H1 (cell line): ENCODE measurements around the gene BNC2. TPM values are rescaled to one million over a fixed set of nuclear protein-coding genes. Genes with fewer than 3 reads are reported as not detected.
A peak's percentile ranks its signal among the peaks of the same experiment; 100 is the strongest.

ENCODE experiments used
- CTCF ChIA-PET: fragments of 300-600 bp; sonication (Branson Sonifier 250); formaldehyde crosslinking; loops from one replicate; lab custom pipeline; 2021; ENCODE audit not compliant: partially characterized antibody; lab: Charles Lee
- POLR2A ChIA-PET: fragments of 300-600 bp; sonication (Branson Sonifier 250); formaldehyde crosslinking; loops from one replicate; lab custom pipeline; 2021; ENCODE audit warnings: inconsistent platforms; ENCODE audit not compliant: partially characterized antibody; lab: Charles Lee
- DNase-seq, 2 experiments: peaks; one replicate each; pipeline versions ENCODE4 v3.0.0 to v3.0.0-alpha.2; 2010 to 2022; ENCODE audit warnings: low spot score in 2 of 2, low read depth in 1 of 2, mixed read lengths in 1 of 2
- FAIRE-seq: peaks from 2 replicates; lab custom pipeline; 2011; peaks lifted over from hg19 to GRCh38; lab: Jason Lieb, UNC
- H2AFZ ChIP-seq: 2 replicates; pipeline ENCODE4 v1.8.1; 2012; ENCODE audit warnings: low read length, inconsistent platforms
- H2AK5ac ChIP-seq: 2 replicates; pipeline ENCODE4 v1.6.1; 2013; ENCODE audit warnings: low read depth, low read length
- H2BK120ac ChIP-seq: replicated peaks from 2 replicates; pipeline ENCODE3; 2013; ENCODE audit warnings: low read depth, low read length, inconsistent platforms
- H2BK12ac ChIP-seq: 2 replicates; pipeline ENCODE4 v1.6.1; 2013; ENCODE audit warnings: low read depth, low read length
- H2BK15ac ChIP-seq: 2 replicates; pipeline ENCODE4 v1.6.1; 2013; ENCODE audit warnings: low read length
- H2BK20ac ChIP-seq: 2 replicates; pipeline ENCODE4 v1.6.1; 2013; ENCODE audit warnings: low read length
- H2BK5ac ChIP-seq: 2 replicates; pipeline ENCODE4 v1.6.1; 2013; ENCODE audit warnings: low read depth, low read length
- H3K14ac ChIP-seq: 2 replicates; pipeline ENCODE4 v1.6.1; 2013; ENCODE audit warnings: inconsistent platforms; ENCODE audit not compliant: insufficient read length
- H3K18ac ChIP-seq: 2 replicates; pipeline ENCODE4 v1.6.1; 2013; ENCODE audit warnings: low read length; ENCODE audit errors: extremely low read depth
- H3K23ac ChIP-seq: 2 replicates; pipeline ENCODE4 v1.6.1; 2013; ENCODE audit warnings: inconsistent platforms; ENCODE audit not compliant: insufficient read length
- H3K23me2 ChIP-seq: 2 replicates; pipeline ENCODE4 v1.6.1; 2013; ENCODE audit warnings: low read depth, low read length
- H3K27ac ChIP-seq: 2 replicates; pipeline ENCODE4 v1.6.1; 2011; ENCODE audit warnings: low read depth, low read length, inconsistent platforms
- H3K27me3 ChIP-seq, 4 experiments: replicated peaks in 1 of 4; 1 replicate in 1 of 4; 2 replicates in 3 of 4; pipeline versions ENCODE4 v1.6.1 to v1.8.1; 2011 to 2013; ENCODE audit warnings: low read length in 3 of 4, mild to moderate bottlenecking in 3 of 4, inconsistent platforms in 2 of 4, mixed read lengths in 2 of 4, moderate library complexity in 1 of 4; ENCODE audit not compliant: control insufficient read depth in 3 of 4, insufficient read depth in 3 of 4; ENCODE audit errors: extremely low read depth in 1 of 4
- H3K36me3 ChIP-seq, 4 experiments: 2 replicates each; pipeline versions ENCODE4 v1.6.1 to v1.8.1; 2011 to 2013; ENCODE audit warnings: mild to moderate bottlenecking in 4 of 4, low read length in 3 of 4, moderate library complexity in 2 of 4, control low read depth in 1 of 4, inconsistent platforms in 1 of 4; ENCODE audit not compliant: insufficient read depth in 4 of 4, control insufficient read depth in 2 of 4
- H3K4ac ChIP-seq: replicated peaks from 2 replicates; pipeline ENCODE3; 2013; ENCODE audit warnings: low read length, low read depth, mixed read lengths, inconsistent platforms; ENCODE audit not compliant: insufficient read length
- H3K4me1 ChIP-seq, 4 experiments: replicated peaks in 1 of 4; 1 replicate in 1 of 4; 2 replicates in 3 of 4; pipeline versions ENCODE4 v1.6.1 to v1.8.1; 2011 to 2013; ENCODE audit warnings: low read length in 3 of 4, inconsistent platforms in 2 of 4, mixed read lengths in 1 of 4; ENCODE audit not compliant: insufficient read depth in 4 of 4, control insufficient read depth in 3 of 4
- H3K4me2 ChIP-seq, 2 experiments: 2 replicates each; pipeline versions ENCODE4 v1.6.1 to v1.8.1; 2011 to 2013; ENCODE audit warnings: low read depth in 2 of 2, low read length in 2 of 2, control low read depth in 1 of 2, inconsistent platforms in 1 of 2, mild to moderate bottlenecking in 1 of 2; ENCODE audit not compliant: insufficient read depth in 1 of 2
- H3K4me3 ChIP-seq, 4 experiments: fragments of 200-600, 300-600 bp in 1 of 4; sonication (generic), shearing (Covaris generic), sonication (Bioruptor Twin) in 1 of 4; 2 replicates each; pipeline versions ENCODE4 v1.5.1 to v1.8.1; 2011 to 2016; ENCODE audit warnings: low read length in 4 of 4, low read depth in 3 of 4, control low read depth in 2 of 4, inconsistent platforms in 2 of 4, mild to moderate bottlenecking in 2 of 4, mixed read lengths in 1 of 4, moderate library complexity in 1 of 4; ENCODE audit not compliant: insufficient read depth in 2 of 4; ENCODE audit errors: extremely low read depth in 1 of 4
- H3K56ac ChIP-seq: replicated peaks from 2 replicates; pipeline ENCODE3; 2013; ENCODE audit warnings: low read depth, mild to moderate bottlenecking, mixed read lengths, low read length, inconsistent platforms; ENCODE audit not compliant: insufficient read length
- H3K79me1 ChIP-seq: 2 replicates; pipeline ENCODE4 v1.6.1; 2013; ENCODE audit warnings: low read depth, low read length, control low read depth
- H3K79me2 ChIP-seq, 2 experiments: 2 replicates each; pipeline versions ENCODE4 v1.6.1 to v1.8.1; 2012 to 2013; ENCODE audit warnings: low read length in 2 of 2, mild to moderate bottlenecking in 2 of 2, inconsistent platforms in 1 of 2; ENCODE audit not compliant: insufficient read depth in 2 of 2, control insufficient read depth in 1 of 2
- H3K9ac ChIP-seq, 4 experiments: replicated peaks in 1 of 4; 1 replicate in 1 of 4; 2 replicates in 3 of 4; pipeline versions ENCODE4 v1.6.1 to v1.8.1; 2011 to 2013; ENCODE audit warnings: low read depth in 3 of 4, low read length in 3 of 4, control low read depth in 2 of 4, mild to moderate bottlenecking in 2 of 4, moderate library complexity in 2 of 4, inconsistent platforms in 1 of 4; ENCODE audit errors: extremely low read depth in 1 of 4
- H3K9me3 ChIP-seq, 2 experiments: 2 replicates each; pipeline versions ENCODE4 v1.6.1 to v1.8.1; 2012 to 2013; ENCODE audit warnings: mild to moderate bottlenecking in 2 of 2, moderate library complexity in 2 of 2, control low read depth in 1 of 2, inconsistent platforms in 1 of 2, low read depth in 1 of 2, low read length in 1 of 2, mixed read lengths in 1 of 2; ENCODE audit not compliant: insufficient read depth in 2 of 2
- H4K20me1 ChIP-seq, 2 experiments: replicated peaks in 1 of 2; 2 replicates each; pipeline versions ENCODE3 to v1.8.1; 2011 to 2013; ENCODE audit warnings: inconsistent platforms in 2 of 2, low read length in 2 of 2, mild to moderate bottlenecking in 1 of 2; ENCODE audit not compliant: insufficient read depth in 2 of 2, control insufficient read depth in 1 of 2
- H4K5ac ChIP-seq: 2 replicates; pipeline ENCODE4 v1.6.1; 2013; ENCODE audit warnings: low read length, low read depth, mixed read lengths, inconsistent platforms; ENCODE audit not compliant: insufficient read length
- H4K8ac ChIP-seq: 2 replicates; pipeline ENCODE4 v1.8.0; 2013; ENCODE audit warnings: mild to moderate bottlenecking, moderate library complexity, low read length, inconsistent platforms; ENCODE audit not compliant: insufficient read depth; ENCODE audit errors: extremely low read depth
- H4K91ac ChIP-seq: replicated peaks from 2 replicates; pipeline ENCODE3; 2013; ENCODE audit warnings: low read length, mixed read lengths, inconsistent platforms; ENCODE audit not compliant: insufficient read length
- CTCF ChIP-seq, 3 experiments: IDR thresholded peaks; 1 replicate in 2 of 3; 2 replicates in 1 of 3; pipeline versions ENCODE4 v1.5.1 to v1.6.1; 2011; ENCODE audit warnings: low read length in 3 of 3, mild to moderate bottlenecking in 3 of 3, inconsistent platforms in 2 of 3, low read depth in 1 of 3, moderate library complexity in 1 of 3; ENCODE audit not compliant: insufficient read depth in 1 of 3; ENCODE audit errors: control extremely low read depth in 1 of 3
- HDAC6 ChIP-seq: IDR thresholded peaks from one replicate; pipeline ENCODE4 v1.7.1; 2012; ENCODE audit warnings: low read depth, mild to moderate bottlenecking, inconsistent platforms, low read length, moderate library complexity
- JUN ChIP-seq: IDR thresholded peaks from 2 replicates; pipeline ENCODE4 v1.6.1; 2011; ENCODE audit warnings: low read depth, mild to moderate bottlenecking, improper control_type of control experiment, low read length
- JUND ChIP-seq: IDR thresholded peaks from 2 replicates; pipeline ENCODE4 v1.6.1; 2011; ENCODE audit warnings: mild to moderate bottlenecking, improper control_type of control experiment, low read length
- KDM4A ChIP-seq: IDR thresholded peaks from one replicate; pipeline ENCODE4 v1.7.1; 2012; ENCODE audit warnings: low read depth, mild to moderate bottlenecking, moderate library complexity, low read length, inconsistent platforms; ENCODE audit not compliant: severe bottlenecking
- KDM5A ChIP-seq: fragments of 200-600 bp; IDR thresholded peaks from 2 replicates; pipeline ENCODE4 v1.7.1; 2012; ENCODE audit warnings: mild to moderate bottlenecking, low read length, inconsistent platforms, mixed read lengths
- PHF8 ChIP-seq: fragments of 200-600 bp; sonication (generic); conservative IDR thresholded peaks from 2 replicates; pipeline ENCODE4 v1.7.1; 2012; ENCODE audit warnings: low read depth, mild to moderate bottlenecking, inconsistent platforms, low read length, moderate library complexity
- POLR2A ChIP-seq, 2 experiments: IDR thresholded peaks; 1 replicate in 1 of 2; 2 replicates in 1 of 2; pipeline ENCODE4 v1.6.1; 2011; ENCODE audit warnings: low read depth in 2 of 2, low read length in 2 of 2, mild to moderate bottlenecking in 2 of 2; ENCODE audit errors: control extremely low read depth in 1 of 2
- RAD21 ChIP-seq, 2 experiments: IDR thresholded peaks in 1 of 2; conservative IDR thresholded peaks in 1 of 2; 2 replicates each; pipeline ENCODE4 v1.6.1; 2011; ENCODE audit warnings: low read depth in 2 of 2, low read length in 2 of 2, improper control_type of control experiment in 1 of 2, inconsistent platforms in 1 of 2, mild to moderate bottlenecking in 1 of 2, moderate library complexity in 1 of 2
- SAP30 ChIP-seq: fragments of 300-600 bp; sonication (generic); IDR thresholded peaks from 2 replicates; pipeline ENCODE4 v1.7.1; 2012; ENCODE audit warnings: low read length, moderate library complexity, mild to moderate bottlenecking, inconsistent platforms; ENCODE audit not compliant: insufficient read depth, insufficient replicate concordance
- polyA plus RNA-seq, 7 experiments: library from polyadenylated mRNA; depleted of rRNA in 3 of 7; stranded (reverse) in 5 of 7; unstranded in 2 of 7; fragments of >200 nt in 5 of 7; fragments of 200-250 nt in 2 of 7; gene quantifications; 1 replicate in 5 of 7; 2 replicates in 1 of 7; 4 replicates in 1 of 7; pipeline versions ENCODE4 v1.2.1 to v1.2.3, GENCODE V29; 2011 to 2013; ENCODE audit warnings: missing spikeins in 2 of 7, mixed read lengths in 2 of 7
- total RNA-seq: library from RNA; stranded (reverse); fragmentation: NEBNext Ultra II Directional; extraction: Animal tissue kit (Norgen Biotek cat#: 25700); gene quantifications from 2 replicates; pipeline ENCODE4 v1.2.1, GENCODE V29; 2021
- TF ChIP-seq, protein P1 (sequence below): IDR thresholded peaks from 2 replicates; pipeline ENCODE4 v1.6.1; 2011; ENCODE audit warnings: low read depth, mild to moderate bottlenecking, low read length; ENCODE audit not compliant: insufficient read depth

Gene BNC2
- total and polyA plus RNA-seq, 2 of the 8 experiments (the other 6 are each of a cell fraction or from before 2014, with no cell fraction given), result 16.0 to 26.8 TPM

- ChIA-PET CTCF (interaction anchor here (0.6 to 0.8 kb wide), 4 partner anchors 17 to 88 kb away, joined by 3 to 4 read pairs (median 3); no protein-coding TSS in a partner anchor), POLR2A (interaction anchor here (0.7 to 1.0 kb wide), 3 partner anchors 9 to 415 kb away, joined by 3 to 4 read pairs (median 3); no protein-coding TSS in a partner anchor)
- Histone ChIP-seq H2BK120ac (no peak overlapping the region), H3K56ac (no peak overlapping the region), H4K5ac (peak overlapping the region; percentile 51), H2BK20ac (no peak overlapping the region), H3K4ac (no peak overlapping the region), H3K79me1 (no peaks in the 10 kb centered on the region), H3K14ac (no peak overlapping the region), H3K79me2 (peaks cover 0 to 8% of the 10 kb centered on the region in 2 experiments; a peak in 1 of 4 replicates), H3K9ac (no peak overlapping the region), H3K18ac (no peak overlapping the region), H2BK12ac (no peak overlapping the region), H2BK5ac (no peak overlapping the region), H3K23me2 (no peaks in the 10 kb centered on the region), H2AK5ac (no peak overlapping the region), H3K4me3 (no peak overlapping the region), H3K9me3 (no peaks in the 10 kb centered on the region), H2BK15ac (no peak overlapping the region), H3K23ac (no peak overlapping the region), H3K27ac (no peak overlapping the region), H4K20me1 (no peaks in the 10 kb centered on the region), H3K27me3 (no peaks in the 10 kb centered on the region), H4K91ac (no peak overlapping the region), H3K36me3 (no peaks in the 10 kb centered on the region), H3K4me1 (peaks cover 2 to 24% (median 5%) of the 10 kb centered on the region in 4 experiments; a peak in 4 of 7 replicates), H3K4me2 (no peak overlapping the region), H2AFZ (no peak overlapping the region), H4K8ac (no peak overlapping the region)
- FAIRE-seq (no peak), DNase-seq (no peak)
- TF ChIP-seq PHF8 (no peak), RAD21 (IDR thresholded peaks at IDR 0.05 in 1 of 2, conservative IDR thresholded peaks at IDR 0.05 in 1 of 2; ENCODE audit: low read depth in 2 of 2, low read length in 2 of 2) (no peak), HDAC6 (no peak), CTCF (IDR thresholded peaks at IDR 0.05; ENCODE audit: control extremely low read depth in 1 of 3, insufficient read depth in 1 of 3, low read depth in 1 of 3, low read length in 3 of 3) (no peak), KDM4A (no peak), JUND (no peak), JUN (no peak), POLR2A (IDR thresholded peaks at IDR 0.05; ENCODE audit: control extremely low read depth in 1 of 2, low read depth in 2 of 2, low read length in 2 of 2) (no peak), KDM5A (no peak), SAP30 (no peak)
- TF ChIP-seq, protein P1, sequence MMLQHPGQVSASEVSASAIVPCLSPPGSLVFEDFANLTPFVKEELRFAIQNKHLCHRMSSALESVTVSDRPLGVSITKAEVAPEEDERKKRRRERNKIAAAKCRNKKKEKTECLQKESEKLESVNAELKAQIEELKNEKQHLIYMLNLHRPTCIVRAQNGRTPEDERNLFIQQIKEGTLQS, result no peak
These were observed 135.5 kb downstream of the BNC2 start for GRCh38 chr9:16735001-16735400.
